MM.1S (cell line): ENCODE data around the gene TMEM258.

Experiments
- DNase-seq: peaks from one replicate; pipeline ENCODE4 v3.0.0-alpha.2; 2015
- H2AFZ ChIP-seq: fragments of 300-600 bp; sonication (generic); 2 replicates; pipeline ENCODE4 v1.6.0; 2016; ENCODE audit warnings: antibody characterized with exemption, low read length
- H3F3A ChIP-seq: fragments of 300-600 bp; sonication (generic); 2 replicates; pipeline ENCODE4 v1.6.1; 2016; ENCODE audit warnings: mild to moderate bottlenecking, antibody characterized with exemption, low read length, moderate library complexity, mixed read lengths; ENCODE audit not compliant: insufficient read depth
- H3K27ac ChIP-seq: fragments of 300-600 bp; sonication (generic); 2 replicates; pipeline ENCODE4 v1.5.1; 2016; ENCODE audit warnings: mild to moderate bottlenecking, low read length
- H3K27me3 ChIP-seq: fragments of 300-600 bp; sonication (generic); replicated peaks from 2 replicates; pipeline ENCODE4 v1.6.0; 2016; ENCODE audit warnings: low read length; ENCODE audit not compliant: insufficient read depth
- H3K36me3 ChIP-seq: fragments of 300-600 bp; sonication (generic); replicated peaks from 2 replicates; pipeline ENCODE4 v1.6.1; 2016; ENCODE audit warnings: mild to moderate bottlenecking, low read length, mixed read lengths; ENCODE audit not compliant: insufficient read depth
- H3K4me1 ChIP-seq: fragments of 300-600 bp; sonication (generic); 2 replicates; pipeline ENCODE4 v1.6.1; 2016; ENCODE audit warnings: low read length, mixed read lengths
- H3K4me2 ChIP-seq: fragments of 300-600 bp; sonication (generic); 2 replicates; pipeline ENCODE4 v1.6.0; 2016; ENCODE audit warnings: low read depth, low read length
- H3K4me3 ChIP-seq: fragments of 300-600 bp; sonication (generic); 2 replicates; pipeline ENCODE4 v1.5.1; 2016; ENCODE audit warnings: low read length, mixed read lengths
- H3K79me2 ChIP-seq: fragments of 300-600 bp; sonication (generic); 2 replicates; pipeline ENCODE4 v1.6.1; 2016; ENCODE audit warnings: mixed run types, low read length, mixed read lengths
- H3K9ac ChIP-seq: fragments of 300-600 bp; sonication (generic); 2 replicates; pipeline ENCODE4 v1.6.1; 2016; ENCODE audit warnings: low read length, mixed read lengths
- H3K9me2 ChIP-seq: fragments of 300-600 bp; sonication (generic); replicated peaks from 2 replicates; pipeline ENCODE4 v1.6.1; 2016; ENCODE audit warnings: mild to moderate bottlenecking, low read length, mixed read lengths; ENCODE audit not compliant: insufficient read depth
- H3K9me3 ChIP-seq: fragments of 300-600 bp; sonication (generic); replicated peaks from 2 replicates; pipeline ENCODE4 v1.6.1; 2016; ENCODE audit warnings: mild to moderate bottlenecking, low read length, mixed read lengths; ENCODE audit not compliant: insufficient read depth
- H4K20me1 ChIP-seq: fragments of 300-600 bp; sonication (generic); 2 replicates; pipeline ENCODE4 v1.6.1; 2016; ENCODE audit warnings: mild to moderate bottlenecking, low read length, moderate library complexity, mixed read lengths; ENCODE audit not compliant: insufficient read depth
- CTCF ChIP-seq: fragments of 300-600 bp; sonication (generic); IDR thresholded peaks from 2 replicates; pipeline ENCODE4 v1.5.1; 2016; ENCODE audit warnings: antibody characterized with exemption, low read length, mixed read lengths
- EZH2 ChIP-seq: fragments of 300-600 bp; sonication (generic); optimal IDR thresholded peaks from 2 replicates; pipeline ENCODE3; 2017; ENCODE audit warnings: low read depth, mild to moderate bottlenecking, antibody characterized with exemption, low read length, mixed read lengths
- EZH2phosphoT487 ChIP-seq: fragments of 300-600 bp; sonication (generic); IDR thresholded peaks from 2 replicates; pipeline ENCODE4 v1.6.1; 2018; ENCODE audit warnings: antibody characterized with exemption, low read length

The TMEM258 gene

GRCh38 chr11:61793083-61793828, 857 bp upstream of the TMEM258 start:
- Histone ChIP-seq H3K9me3 (no peaks in the 10 kb centered on the region), H3K27ac (peak overlapping the region; percentile 85), H2AFZ (peak overlapping the region; percentile 46), H3F3A (peaks cover 8% of the 10 kb centered on the region; the same call in 1 of the 2 replicates), H3K9me2 (no peaks in the 10 kb centered on the region), H3K4me3 (peak overlapping the region; percentile 96), H3K79me2 (peaks cover 88% of the 10 kb centered on the region), H3K4me2 (peak overlapping the region; percentile 74), H3K36me3 (peaks cover 7% of the 10 kb centered on the region; the same call in 1 of the 2 replicates), H3K4me1 (no peaks in the 10 kb centered on the region; the same call in 1 of the 2 replicates), H3K27me3 (no peaks in the 10 kb centered on the region), H3K9ac (peak overlapping the region; percentile 99), H4K20me1 (peaks cover 26% of the 10 kb centered on the region)
- TF ChIP-seq CTCF: no peak
- no peak for TF ChIP-seq EZH2
- no peak for TF ChIP-seq EZH2phosphoT487
- peak; percentile 30 for DNase-seq

GRCh38 chr11:61791737-61792309, 576 bp downstream of the TMEM258 start:
- Histone ChIP-seq H4K20me1 (peaks cover 16% of the 10 kb centered on the region), H3K79me2 (peaks cover 76% of the 10 kb centered on the region), H3K36me3 (no peaks in the 10 kb centered on the region), H3K4me3 (peak overlapping the region; percentile 96), H3K9ac (peak overlapping the region; percentile 99), H2AFZ (peak overlapping the region; percentile 81), H3F3A (peaks cover 5% of the 10 kb centered on the region; the same call in 1 of the 2 replicates), H3K9me3 (no peaks in the 10 kb centered on the region), H3K27ac (peak overlapping the region; percentile 85), H3K4me1 (no peaks in the 10 kb centered on the region; the same call in 1 of the 2 replicates), H3K27me3 (no peaks in the 10 kb centered on the region), H3K4me2 (peak overlapping the region; percentile 74), H3K9me2 (no peaks in the 10 kb centered on the region)
- TF ChIP-seq EZH2phosphoT487 (no peak), CTCF (no peak), EZH2 (no peak)
- peak; percentile 72 for DNase-seq

- H3K79me2 ChIP-seq: peaks cover 39% of the 10 kb centered on the region
- H3K9me2 ChIP-seq: no peaks in the 10 kb centered on the region
- no peaks in the 10 kb centered on the region for H3K9me3 ChIP-seq
- H3K4me3 ChIP-seq: no peak overlapping the region
- no peaks in the 10 kb centered on the region for H3K27me3 ChIP-seq
- TF ChIP-seq CTCF: peak; percentile 29
- TF ChIP-seq EZH2phosphoT487: no peak
- TF ChIP-seq EZH2: no peak
- H3K36me3 ChIP-seq: no peaks in the 10 kb centered on the region
- no peak overlapping the region for H2AFZ ChIP-seq
- no peaks in the 10 kb centered on the region for H3F3A ChIP-seq
- H4K20me1 ChIP-seq: no peaks in the 10 kb centered on the region
- no peak overlapping the region for H3K9ac ChIP-seq
- H3K4me1 ChIP-seq: no peaks in the 10 kb centered on the region; the same call in 1 of the 2 replicates
- DNase-seq: no peak
- H3K27ac ChIP-seq: no peak overlapping the region
- H3K4me2 ChIP-seq: no peak overlapping the region
These were observed 4.4 kb downstream of the TMEM258 start for GRCh38 chr11:61787928-61788491.
